C4-2B (cell line): Measurements from ENCODE around the gene FUT9.
"Not testable (repeated sequence)": the region's sequence is repeated elsewhere in the genome, so short reads cannot be mapped to it uniquely, and the experiment has no call there.

ENCODE experiments used
- H3K27ac ChIP-seq: fragments of 450-650 bp; 2 replicates; pipeline ENCODE4 v1.5.1; 2017
- CTCF ChIP-seq: fragments of 450-650 bp; conservative IDR thresholded peaks from 2 replicates; pipeline ENCODE4 v1.5.1; 2017; ENCODE audit warnings: mild to moderate bottlenecking
- ZFX ChIP-seq: fragments of 450-650 bp; IDR thresholded peaks from 2 replicates; pipeline ENCODE4 v1.6.1; 2017

The FUT9 gene

GRCh38 chr6:96246563-96246962 lies 230.8 kb downstream of the FUT9 start:
- TF ChIP-seq CTCF (no peak), ZFX (no peak)
- H3K27ac ChIP-seq = no peak overlapping the region

- TF ChIP-seq ZFX (no peak), CTCF (no peak)
- no peak overlapping the region for H3K27ac ChIP-seq
Measured at GRCh38 chr6:96249755-96250154, 234.0 kb downstream of the FUT9 start.

GRCh38 chr6:96257751-96258150 lies 242.0 kb downstream of the FUT9 start:
- TF ChIP-seq CTCF = no peak
- TF ChIP-seq ZFX = no peak
- no peak overlapping the region for H3K27ac ChIP-seq

GRCh38 chr6:96260787-96261430 lies 245.1 kb downstream of the FUT9 start:
- H3K27ac ChIP-seq = not testable (repeated sequence)
